ENCODE results near the gene LDHAL6A.

DNA sequence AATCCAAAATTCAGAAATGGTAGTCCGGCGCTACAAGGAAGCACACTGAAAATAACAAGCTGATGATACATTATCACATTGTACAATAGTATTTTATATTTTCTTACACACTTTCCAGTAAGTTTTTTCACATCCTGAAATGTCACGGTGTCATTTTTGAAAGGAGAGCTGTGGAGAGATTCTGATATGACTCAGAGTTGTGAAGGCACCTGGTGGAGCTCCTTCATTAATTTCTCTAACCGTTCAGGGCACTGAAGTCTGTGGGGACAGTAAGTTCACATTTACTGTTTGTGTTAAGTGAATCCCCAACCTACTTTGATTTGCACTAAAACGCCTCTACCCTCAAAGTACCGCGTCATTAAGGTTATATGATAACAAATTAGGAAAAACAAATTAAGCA, 13.3 kb downstream of the LDHAL6A start:
- TF ChIP-seq HES2 (IDR thresholded peaks at IDR 0.05) (no peak), EP300 (IDR thresholded peaks at IDR 0.05) (no peak), JUN (IDR thresholded peaks at IDR 0.05) (no peak), NR3C1 (IDR thresholded peaks at IDR 0.05) (no peak), POLR2A (IDR thresholded peaks at IDR 0.05; ENCODE audit: low read length) (no peak)
- TF ChIP-seq, protein P1, sequence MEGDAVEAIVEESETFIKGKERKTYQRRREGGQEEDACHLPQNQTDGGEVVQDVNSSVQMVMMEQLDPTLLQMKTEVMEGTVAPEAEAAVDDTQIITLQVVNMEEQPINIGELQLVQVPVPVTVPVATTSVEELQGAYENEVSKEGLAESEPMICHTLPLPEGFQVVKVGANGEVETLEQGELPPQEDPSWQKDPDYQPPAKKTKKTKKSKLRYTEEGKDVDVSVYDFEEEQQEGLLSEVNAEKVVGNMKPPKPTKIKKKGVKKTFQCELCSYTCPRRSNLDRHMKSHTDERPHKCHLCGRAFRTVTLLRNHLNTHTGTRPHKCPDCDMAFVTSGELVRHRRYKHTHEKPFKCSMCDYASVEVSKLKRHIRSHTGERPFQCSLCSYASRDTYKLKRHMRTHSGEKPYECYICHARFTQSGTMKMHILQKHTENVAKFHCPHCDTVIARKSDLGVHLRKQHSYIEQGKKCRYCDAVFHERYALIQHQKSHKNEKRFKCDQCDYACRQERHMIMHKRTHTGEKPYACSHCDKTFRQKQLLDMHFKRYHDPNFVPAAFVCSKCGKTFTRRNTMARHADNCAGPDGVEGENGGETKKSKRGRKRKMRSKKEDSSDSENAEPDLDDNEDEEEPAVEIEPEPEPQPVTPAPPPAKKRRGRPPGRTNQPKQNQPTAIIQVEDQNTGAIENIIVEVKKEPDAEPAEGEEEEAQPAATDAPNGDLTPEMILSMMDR (IDR thresholded peaks at IDR 0.05), result no peak

All from A549 (cell line).